Tibial nerve (tissue), 4 donors: ENCODE results near the gene GAS2. TPM values are rescaled to one million over a fixed set of nuclear protein-coding genes. Genes with fewer than 3 reads are reported as not detected.

ENCODE experiments used
- DNase-seq, 2 donors: peaks; one replicate each; pipeline ENCODE4 v3.0.0-alpha.2; 2019; ENCODE audit warnings: low spot score in 2 of 2
- H3K27ac ChIP-seq, 4 donors: fragments of 200-600 bp; sonication (generic) in 3 of 4; one replicate each; pipeline ENCODE4 v1.5.1; 2017 to 2019; ENCODE audit warnings: mild to moderate bottlenecking in 1 of 4
- H3K27me3 ChIP-seq, 2 donors: fragments of 200-600 bp; sonication (generic) in 1 of 2; one replicate each; pipeline versions ENCODE4 v1.5.1 to v1.6.0; 2017 to 2019
- H3K36me3 ChIP-seq, 3 donors: fragments of 200-600 bp; sonication (generic); one replicate each; pipeline ENCODE4 v1.5.1; 2018 to 2019
- H3K4me1 ChIP-seq, 4 donors: fragments of 200-600 bp; sonication (generic) in 3 of 4; one replicate each; pipeline ENCODE4 v1.5.1; 2017 to 2019
- H3K4me3 ChIP-seq, 4 donors: fragments of 200-600 bp; sonication (generic) in 3 of 4; one replicate each; pipeline ENCODE4 v1.5.1; 2017 to 2019; ENCODE audit warnings: mild to moderate bottlenecking in 1 of 4, moderate library complexity in 1 of 4
- H3K9me3 ChIP-seq, 4 donors: fragments of 200-600 bp; sonication (generic) in 3 of 4; one replicate each; pipeline ENCODE4 v1.5.1; 2017 to 2019
- EP300 ChIP-seq, 2 donors: sonication (generic); formaldehyde crosslinking; IDR thresholded peaks; one replicate each; pipeline ENCODE4 v1.6.1; 2017; ENCODE audit warnings: antibody characterized with exemption in 2 of 2, mild to moderate bottlenecking in 1 of 2
- POLR2A ChIP-seq, 2 donors: fragments of 450-650 bp; IDR thresholded peaks; one replicate each; pipeline ENCODE4 v1.6.1; 2017; ENCODE audit warnings: antibody characterized with exemption in 2 of 2, mild to moderate bottlenecking in 2 of 2, moderate library complexity in 2 of 2
- WGBS, 2 donors: methylation state at CpG; one replicate each; pipeline ENCODE4 v1.1.5; 2018; 5-methylcytosine and 5-hydroxymethylcytosine counted together
- total RNA-seq, 4 donors: library from RNA; depleted of rRNA; stranded (reverse); fragments of >200 nt; gene quantifications; one replicate each; pipeline ENCODE4 v1.1.0, GENCODE V29; 2016
- TF ChIP-seq, protein P1 (sequence below), 5 experiments: fragments of 200-600 bp in 3 of 5; fragments of 450-650 bp in 2 of 5; sonication (generic) in 3 of 5; IDR thresholded peaks; one replicate each; pipeline ENCODE4 v1.5.1; 2016 to 2019; ENCODE audit warnings: antibody characterized with exemption in 5 of 5, mild to moderate bottlenecking in 3 of 5, moderate library complexity in 2 of 5

Gene GAS2
- total RNA-seq, 4 donors from 2014 or later = 9.3 to 41.5 (median 18.0) TPM

GRCh38 chr11:22720457-22720856, 54.0 kb downstream of the GAS2 start:
- no peaks in the 10 kb centered on the region for H3K27me3 ChIP-seq
- DNase-seq = no peak
- TF ChIP-seq, protein P1, sequence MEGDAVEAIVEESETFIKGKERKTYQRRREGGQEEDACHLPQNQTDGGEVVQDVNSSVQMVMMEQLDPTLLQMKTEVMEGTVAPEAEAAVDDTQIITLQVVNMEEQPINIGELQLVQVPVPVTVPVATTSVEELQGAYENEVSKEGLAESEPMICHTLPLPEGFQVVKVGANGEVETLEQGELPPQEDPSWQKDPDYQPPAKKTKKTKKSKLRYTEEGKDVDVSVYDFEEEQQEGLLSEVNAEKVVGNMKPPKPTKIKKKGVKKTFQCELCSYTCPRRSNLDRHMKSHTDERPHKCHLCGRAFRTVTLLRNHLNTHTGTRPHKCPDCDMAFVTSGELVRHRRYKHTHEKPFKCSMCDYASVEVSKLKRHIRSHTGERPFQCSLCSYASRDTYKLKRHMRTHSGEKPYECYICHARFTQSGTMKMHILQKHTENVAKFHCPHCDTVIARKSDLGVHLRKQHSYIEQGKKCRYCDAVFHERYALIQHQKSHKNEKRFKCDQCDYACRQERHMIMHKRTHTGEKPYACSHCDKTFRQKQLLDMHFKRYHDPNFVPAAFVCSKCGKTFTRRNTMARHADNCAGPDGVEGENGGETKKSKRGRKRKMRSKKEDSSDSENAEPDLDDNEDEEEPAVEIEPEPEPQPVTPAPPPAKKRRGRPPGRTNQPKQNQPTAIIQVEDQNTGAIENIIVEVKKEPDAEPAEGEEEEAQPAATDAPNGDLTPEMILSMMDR (IDR thresholded peaks at IDR 0.05) = no peak
- TF ChIP-seq EP300 (IDR thresholded peaks at IDR 0.05) (no peak), POLR2A (IDR thresholded peaks at IDR 0.05) (no peak)
- no peak overlapping the region for H3K4me3 ChIP-seq
- no peaks in the 10 kb centered on the region for H3K4me1 ChIP-seq
- H3K27ac ChIP-seq = no peak overlapping the region
- 80 to 81% methylated on average over 3 of the region's 3 CpGs for WGBS, 2 donors
- peaks cover 0 to 15% (median 0%) of the 10 kb centered on the region in 4 donors for H3K9me3 ChIP-seq
- H3K36me3 ChIP-seq = no peaks in the 10 kb centered on the region

GRCh38 chr11:22723274-22723673, 56.9 kb downstream of the GAS2 start:
- Histone ChIP-seq H3K4me3 (no peak overlapping the region), H3K27ac (no peak overlapping the region), H3K4me1 (no peaks in the 10 kb centered on the region), H3K27me3 (no peaks in the 10 kb centered on the region), H3K9me3 (no peaks in the 10 kb centered on the region), H3K36me3 (no peaks in the 10 kb centered on the region)
- WGBS, 2 donors = 92 to 94% methylated on average over 3 of the region's 3 CpGs
- TF ChIP-seq, protein P1 (IDR thresholded peaks at IDR 0.05) = no peak
- TF ChIP-seq EP300 (IDR thresholded peaks at IDR 0.05) (no peak), POLR2A (IDR thresholded peaks at IDR 0.05) (no peak)
- DNase-seq = no peak

DNA sequence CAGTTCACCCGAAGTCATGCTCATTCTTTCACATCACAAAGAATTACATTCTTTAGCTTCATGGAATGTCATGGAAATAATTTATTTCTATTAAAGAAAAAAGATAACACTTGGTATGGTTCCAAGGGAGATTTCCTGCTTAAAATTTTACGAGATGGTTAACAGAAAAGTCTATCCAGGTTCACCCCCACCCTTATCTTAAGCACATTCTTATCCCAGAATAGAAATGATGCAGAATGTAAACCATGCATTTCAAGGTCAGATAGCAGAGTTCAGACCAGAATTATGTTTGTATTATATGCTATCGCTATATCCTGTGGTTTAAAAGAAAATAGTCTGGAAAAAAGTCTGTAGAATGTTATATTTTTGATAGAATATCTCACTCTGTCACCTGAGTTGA, 58.7 kb downstream of the GAS2 start:
- no peaks in the 10 kb centered on the region for H3K36me3 ChIP-seq
- no peak for DNase-seq
- no peak overlapping the region for H3K27ac ChIP-seq
- no peaks in the 10 kb centered on the region for H3K4me1 ChIP-seq
- 23 to 27% methylated on average over 3 of the region's 3 CpGs for WGBS, 2 donors
- H3K27me3 ChIP-seq = no peaks in the 10 kb centered on the region
- H3K9me3 ChIP-seq = no peaks in the 10 kb centered on the region
- TF ChIP-seq, protein P1 (IDR thresholded peaks at IDR 0.05) = no peak
- TF ChIP-seq EP300 (IDR thresholded peaks at IDR 0.05) = no peak
- H3K4me3 ChIP-seq = no peak overlapping the region

DNA sequence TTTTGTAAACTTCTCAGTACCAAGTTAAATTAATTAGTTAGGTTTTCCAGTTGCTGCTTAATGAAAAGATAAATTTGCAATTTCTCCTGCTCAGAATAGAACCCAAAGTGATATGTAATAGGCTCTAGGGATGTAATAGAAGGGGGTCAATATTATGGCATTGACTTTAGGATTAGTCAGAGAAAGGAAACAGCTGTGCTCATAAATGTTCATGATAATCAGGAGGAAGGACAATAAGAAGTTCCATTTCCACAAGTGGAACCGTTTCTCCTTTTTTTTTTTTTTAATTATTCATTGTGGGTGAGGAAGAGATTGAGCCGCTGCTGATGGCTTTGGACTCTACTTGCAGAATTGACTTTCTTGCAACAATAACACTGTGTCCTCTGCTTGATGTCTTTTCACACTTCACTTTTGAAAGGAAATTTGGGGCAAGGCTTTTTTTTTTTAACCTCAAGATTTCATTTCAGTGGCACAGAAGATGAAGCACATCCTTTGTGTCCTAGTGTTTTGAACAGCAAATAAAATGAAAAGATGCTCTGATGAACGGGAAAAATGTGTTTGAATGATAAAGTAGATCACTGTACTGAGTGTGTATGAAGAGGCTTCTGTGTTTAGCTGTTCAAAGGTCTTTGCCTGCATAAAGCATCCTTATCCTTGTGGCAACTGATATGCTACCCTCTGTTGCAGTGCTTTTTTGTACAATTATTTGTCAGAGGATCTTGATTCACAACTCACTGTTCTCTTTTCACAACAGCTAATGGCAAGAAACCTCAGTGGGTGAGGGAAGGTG, 62.4 kb downstream of the GAS2 start:
- 29 to 46% methylated on average over 3 of the region's 3 CpGs for WGBS, 2 donors
- no peak for TF ChIP-seq POLR2A (IDR thresholded peaks at IDR 0.05)
- TF ChIP-seq, protein P1 (IDR thresholded peaks at IDR 0.05) = no peak
- no peak for TF ChIP-seq EP300 (IDR thresholded peaks at IDR 0.05)

GRCh38 chr11:22730319-22730718, 63.9 kb downstream of the GAS2 start:
- Histone ChIP-seq H3K4me1 (no peaks in the 10 kb centered on the region), H3K4me3 (no peak overlapping the region), H3K36me3 (no peaks in the 10 kb centered on the region), H3K27me3 (no peaks in the 10 kb centered on the region), H3K27ac (no peak overlapping the region), H3K9me3 (no peaks in the 10 kb centered on the region)
- WGBS, 2 donors = 29 to 30% methylated on average over 1 of the region's 1 CpG
- no peak for TF ChIP-seq EP300 (IDR thresholded peaks at IDR 0.05)
- TF ChIP-seq, protein P1 (IDR thresholded peaks at IDR 0.05) = peak in 1 of 5 experiments; percentile 15
- no peak for DNase-seq

More for the DNA sequence above, 62.4 kb downstream of the GAS2 start:
- no peaks in the 10 kb centered on the region for H3K4me1 ChIP-seq
- H3K27me3 ChIP-seq = no peaks in the 10 kb centered on the region
- no peak overlapping the region for H3K27ac ChIP-seq
- no peak for DNase-seq
- no peaks in the 10 kb centered on the region for H3K36me3 ChIP-seq
- H3K4me3 ChIP-seq = no peak overlapping the region
- no peaks in the 10 kb centered on the region for H3K9me3 ChIP-seq
